Caco-2 (cell line): Measurements from ENCODE around the gene MAGEB4. TPM values are rescaled to one million over a fixed set of nuclear protein-coding genes. Genes with fewer than 3 reads are reported as not detected.

Experiments used
- BruUV-seq: library from RNA; stranded (reverse); fragments of 400-500 nt; replicated peaks from 2 replicates; lab custom pipeline; 2021; lab: Mats Ljungman, UMichigan
- CTCF ChIA-PET: fragments of 300-600 bp; sonication (Branson Sonifier 250); formaldehyde crosslinking; loops from one replicate; lab custom pipeline; 2022; ENCODE audit warnings: antibody characterized with exemption; lab: Charles Lee
- POLR2A ChIA-PET: fragments of 300-600 bp; sonication (Branson Sonifier 250); formaldehyde crosslinking; loops from one replicate; lab custom pipeline; 2022; ENCODE audit warnings: antibody characterized with exemption; lab: Charles Lee
- DNase-seq, 2 experiments: peaks; one replicate each; pipeline versions ENCODE4 v3.0.0 to v3.0.0-alpha.2; 2020 to 2022
- H3K27me3 ChIP-seq: replicated peaks from 2 replicates; pipeline ENCODE4 v1.6.0; 2011; ENCODE audit warnings: low read length; ENCODE audit not compliant: control insufficient read depth, insufficient read depth
- H3K36me3 ChIP-seq: 2 replicates; pipeline ENCODE4 v1.5.1; 2011; ENCODE audit warnings: low read length; ENCODE audit not compliant: control insufficient read depth, insufficient read depth
- H3K4me1 ChIP-seq: fragments of 250-450 bp; sonication (Bioruptor Pico); 2 replicates; pipeline ENCODE4 v1.5.1; 2020; ENCODE audit warnings: mild to moderate bottlenecking
- H3K4me3 ChIP-seq: 2 replicates; pipeline ENCODE4 v1.5.1; 2011; ENCODE audit warnings: low read depth, mild to moderate bottlenecking, control low read depth, low read length
- H3K9me3 ChIP-seq: fragments of 250-450 bp; sonication (Bioruptor Pico); 2 replicates; pipeline ENCODE4 v1.5.1; 2020; ENCODE audit warnings: mild to moderate bottlenecking, moderate library complexity
- H3K27ac Mint-ChIP-seq: one replicate; pipeline ENCODE4 v1.8.0; 2022; ENCODE audit warnings: mixed read lengths; ENCODE audit not compliant: unreplicated experiment
- H3K27me3 Mint-ChIP-seq: one replicate; pipeline ENCODE4 v1.8.0; 2022; ENCODE audit warnings: mixed read lengths; ENCODE audit not compliant: insufficient read depth, unreplicated experiment
- H3K36me3 Mint-ChIP-seq: one replicate; pipeline ENCODE4 v1.8.0; 2022; ENCODE audit warnings: mild to moderate bottlenecking, mixed read lengths; ENCODE audit not compliant: insufficient read depth, unreplicated experiment
- H3K4me1 Mint-ChIP-seq: one replicate; pipeline ENCODE4 v1.8.0; 2022; ENCODE audit warnings: low read depth, mixed read lengths; ENCODE audit not compliant: unreplicated experiment
- H3K4me3 Mint-ChIP-seq: one replicate; pipeline ENCODE4 v1.8.0; 2022; ENCODE audit warnings: mild to moderate bottlenecking, moderate library complexity, mixed read lengths; ENCODE audit not compliant: unreplicated experiment
- H3K9me3 Mint-ChIP-seq: one replicate; pipeline ENCODE4 v1.8.0; 2022; ENCODE audit warnings: mixed read lengths; ENCODE audit not compliant: unreplicated experiment
- intact Hi-C: fragments of 100-400 bp; cut with micrococcal nuclease; formaldehyde crosslinking; loops from one replicate; pipeline ENCODE4 v1.10.0; 2022; ENCODE audit not compliant: unreplicated experiment
- total RNA-seq: library from RNA; stranded (reverse); gene quantifications from 2 replicates; pipeline ENCODE4 v1.2.3, GENCODE V29; 2022
- TF ChIP-seq, protein P1 (sequence below), 2 experiments: fragments of 200-600 bp in 1 of 2; IDR thresholded peaks; 1 replicate in 1 of 2; 2 replicates in 1 of 2; pipeline versions ENCODE4 v1.5.1 to v1.8.0; 2011 to 2022; ENCODE audit warnings: antibody characterized with exemption in 1 of 2, control low read depth in 1 of 2, inconsistent platforms in 1 of 2, low read depth in 1 of 2, low read length in 1 of 2, mild to moderate bottlenecking in 1 of 2, moderate library complexity in 1 of 2; ENCODE audit not compliant: insufficient read depth in 1 of 2, severe bottlenecking in 1 of 2, unreplicated experiment in 1 of 2

The MAGEB4 gene
- total RNA-seq, 1 experiment from 2014 or later = not detected

DNA sequence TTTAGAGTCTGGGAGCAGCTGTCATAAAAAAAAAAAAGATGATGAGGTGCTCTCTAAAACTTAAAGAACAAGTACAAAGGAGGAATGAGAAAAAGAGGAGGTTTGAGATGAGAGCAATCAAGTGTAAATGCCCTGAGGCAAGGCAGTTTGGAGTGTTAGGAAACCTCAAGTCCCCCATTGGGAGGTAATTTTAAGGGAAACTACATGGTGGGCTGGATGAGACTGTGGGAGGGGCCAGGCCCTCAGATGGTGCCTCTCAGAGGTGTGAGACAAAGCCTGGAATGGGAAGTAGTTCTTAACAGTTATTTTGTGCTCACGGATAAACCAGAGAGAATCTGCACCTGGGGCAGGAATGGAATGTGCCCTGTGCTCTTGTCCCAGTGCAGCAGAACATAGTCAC, 13.3 kb upstream of the MAGEB4 start:
- H3K36me3 ChIP-seq = no peaks in the 10 kb centered on the region
- no peaks in the 10 kb centered on the region for H3K9me3 Mint-ChIP-seq
- H3K27ac Mint-ChIP-seq = no peak overlapping the region
- ChIA-PET POLR2A (no interaction called here), CTCF (no interaction called here)
- BruUV-seq = no TSS peak
- no peak for DNase-seq
- no peaks in the 10 kb centered on the region for H3K4me1 Mint-ChIP-seq
- H3K27me3 Mint-ChIP-seq = no peaks in the 10 kb centered on the region
- H3K27me3 ChIP-seq = no peaks in the 10 kb centered on the region
- H3K36me3 Mint-ChIP-seq = no peaks in the 10 kb centered on the region
- intact Hi-C loops = no loop called here
- no peaks in the 10 kb centered on the region for H3K9me3 ChIP-seq
- no peak overlapping the region for H3K4me3 Mint-ChIP-seq
- H3K4me1 ChIP-seq = no peaks in the 10 kb centered on the region
- TF ChIP-seq, protein P1, sequence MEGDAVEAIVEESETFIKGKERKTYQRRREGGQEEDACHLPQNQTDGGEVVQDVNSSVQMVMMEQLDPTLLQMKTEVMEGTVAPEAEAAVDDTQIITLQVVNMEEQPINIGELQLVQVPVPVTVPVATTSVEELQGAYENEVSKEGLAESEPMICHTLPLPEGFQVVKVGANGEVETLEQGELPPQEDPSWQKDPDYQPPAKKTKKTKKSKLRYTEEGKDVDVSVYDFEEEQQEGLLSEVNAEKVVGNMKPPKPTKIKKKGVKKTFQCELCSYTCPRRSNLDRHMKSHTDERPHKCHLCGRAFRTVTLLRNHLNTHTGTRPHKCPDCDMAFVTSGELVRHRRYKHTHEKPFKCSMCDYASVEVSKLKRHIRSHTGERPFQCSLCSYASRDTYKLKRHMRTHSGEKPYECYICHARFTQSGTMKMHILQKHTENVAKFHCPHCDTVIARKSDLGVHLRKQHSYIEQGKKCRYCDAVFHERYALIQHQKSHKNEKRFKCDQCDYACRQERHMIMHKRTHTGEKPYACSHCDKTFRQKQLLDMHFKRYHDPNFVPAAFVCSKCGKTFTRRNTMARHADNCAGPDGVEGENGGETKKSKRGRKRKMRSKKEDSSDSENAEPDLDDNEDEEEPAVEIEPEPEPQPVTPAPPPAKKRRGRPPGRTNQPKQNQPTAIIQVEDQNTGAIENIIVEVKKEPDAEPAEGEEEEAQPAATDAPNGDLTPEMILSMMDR (IDR thresholded peaks at IDR 0.05; ENCODE audit: insufficient read depth in 1 of 2, low read depth in 1 of 2, low read length in 1 of 2, severe bottlenecking in 1 of 2, unreplicated experiment in 1 of 2) = no peak
- H3K4me3 ChIP-seq = no peak overlapping the region

DNA sequence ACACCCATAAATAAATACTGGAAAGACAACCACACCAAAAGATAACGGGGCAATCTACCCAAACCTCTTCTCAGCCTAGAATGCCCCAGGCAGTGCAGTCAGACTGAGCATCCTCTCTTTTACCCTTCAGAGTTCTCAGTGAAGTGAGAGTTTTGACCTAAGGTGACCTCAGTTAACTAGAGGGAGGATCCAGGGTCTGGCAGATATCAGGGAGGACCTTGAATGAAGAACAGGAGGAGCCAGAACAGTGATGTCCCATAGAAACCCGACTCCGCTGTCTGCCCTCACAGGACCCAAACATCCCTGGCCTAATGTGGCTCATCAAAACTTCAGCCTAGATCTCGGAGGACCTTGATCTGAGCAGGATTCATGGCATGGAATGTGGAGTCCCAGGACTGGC, 11.4 kb upstream of the MAGEB4 start, which contains the start of gene MAGEB3:
MAGEB3 (plus strand) TSS at position 263 of the 400 bp plus-strand sequence. CDS start 5,268 bp downstream, outside the sequence.
- TF ChIP-seq, protein P1 (IDR thresholded peaks at IDR 0.05; ENCODE audit: insufficient read depth in 1 of 2, low read depth in 1 of 2, low read length in 1 of 2, severe bottlenecking in 1 of 2, unreplicated experiment in 1 of 2) = no peak
- Mint-ChIP-seq H3K4me3 (no peak within 1 kb of the TSS), H3K9me3 (no peaks in the 10 kb centered on the region), H3K27me3 (no peaks in the 10 kb centered on the region), H3K36me3 (no peaks in the 10 kb centered on the region), H3K27ac (no peak within 1 kb of the TSS), H3K4me1 (no peaks in the 10 kb centered on the region)
- intact Hi-C loops = no loop called here
- ChIA-PET POLR2A (no interaction called here), CTCF (no interaction called here)
- BruUV-seq = no TSS peak
- no peak for DNase-seq
- no peak within 1 kb of the TSS for H3K4me3 ChIP-seq
- H3K9me3 ChIP-seq = no peaks in the 10 kb centered on the region
- no peaks in the 10 kb centered on the region for H3K36me3 ChIP-seq
- H3K4me1 ChIP-seq = no peaks in the 10 kb centered on the region
- no peaks in the 10 kb centered on the region for H3K27me3 ChIP-seq

DNA sequence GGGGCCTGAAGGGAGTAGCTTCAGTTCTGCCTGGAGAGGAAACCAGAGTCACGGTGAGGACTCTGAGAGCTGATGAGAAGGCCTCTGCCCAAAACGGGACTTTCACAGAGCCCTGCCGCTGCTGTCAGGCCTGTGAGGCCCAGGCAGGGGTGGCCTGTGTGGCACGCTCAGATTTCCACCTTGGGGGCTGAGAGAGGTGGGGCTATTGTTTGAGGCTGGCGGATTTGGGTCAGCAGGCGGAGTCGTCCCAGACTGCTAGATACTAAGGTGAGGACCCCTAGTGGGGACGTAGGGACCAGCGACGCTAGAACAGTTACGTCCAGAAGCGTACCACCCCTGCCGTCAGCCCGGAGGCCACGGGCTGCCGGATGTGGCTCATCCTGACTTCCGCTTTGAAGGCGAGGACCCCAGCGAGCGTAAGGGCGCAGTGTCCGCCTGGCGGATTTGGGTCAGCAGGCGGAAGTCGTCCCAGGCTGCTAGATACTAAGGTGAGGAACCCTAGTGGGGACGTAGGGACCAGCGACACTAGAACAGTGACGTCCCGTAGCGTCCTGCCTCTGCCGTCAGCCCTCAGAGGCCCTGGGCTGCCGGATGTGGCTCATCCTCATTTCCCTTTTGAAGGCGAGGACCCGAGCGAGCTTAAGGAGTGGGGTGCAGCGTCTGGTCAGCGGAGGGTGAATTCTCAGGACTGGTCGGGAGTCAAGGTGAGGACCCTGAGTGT, 5.1 kb downstream of the MAGEB4 start, which contains the start of gene MAGEB1:
MAGEB1 (plus strand) TSS at position 378 of the 721 bp plus-strand sequence. CDS start 3,348 bp downstream, outside the sequence.
- intact Hi-C loops = no loop called here
- H3K36me3 Mint-ChIP-seq = no peaks in the 10 kb centered on the region
- H3K27ac Mint-ChIP-seq = no peak within 1 kb of the TSS
- Histone ChIP-seq H3K27me3 (no peaks in the 10 kb centered on the region), H3K9me3 (no peaks in the 10 kb centered on the region), H3K4me1 (no peaks in the 10 kb centered on the region), H3K36me3 (no peaks in the 10 kb centered on the region), H3K4me3 (no peak within 1 kb of the TSS)
- CTCF ChIA-PET = no interaction called here
- no peaks in the 10 kb centered on the region for H3K9me3 Mint-ChIP-seq
- no peaks in the 10 kb centered on the region for H3K27me3 Mint-ChIP-seq
- POLR2A ChIA-PET = no interaction called here
- TF ChIP-seq, protein P1 (IDR thresholded peaks at IDR 0.05; ENCODE audit: insufficient read depth in 1 of 2, low read depth in 1 of 2, low read length in 1 of 2, severe bottlenecking in 1 of 2, unreplicated experiment in 1 of 2) = no peak
- H3K4me3 Mint-ChIP-seq = no peak within 1 kb of the TSS
- no peak for DNase-seq
- no TSS peak for BruUV-seq
- H3K4me1 Mint-ChIP-seq = no peaks in the 10 kb centered on the region
